HEK293T (cell line): ENCODE measurements around the gene H1-8.

Source experiments
- FOXA1 ChIP-seq: fragments of 450-650 bp; IDR thresholded peaks from 2 replicates; pipeline ENCODE4 v1.6.1; 2016; ENCODE audit warnings: mild to moderate bottlenecking
- FOXK2 ChIP-seq: fragments of 450-650 bp; IDR thresholded peaks from 2 replicates; pipeline ENCODE4 v1.6.1; 2016; ENCODE audit warnings: mild to moderate bottlenecking
- SP1 ChIP-seq: fragments of 450-650 bp; IDR thresholded peaks from 2 replicates; pipeline ENCODE4 v1.6.1; 2017
- TARDBP ChIP-seq: fragments of 450-650 bp; IDR thresholded peaks from 2 replicates; pipeline ENCODE4 v1.6.1; 2016

- TF ChIP-seq TARDBP, result no peak
- TF ChIP-seq FOXA1, result no peak
- TF ChIP-seq FOXK2, result no peak
- TF ChIP-seq SP1, result no peak
Measured at GRCh38 chr3:129536374-129536667, 6.7 kb upstream of the H1-8 start.
